ENCODE measurements around the gene SP100.

DNA sequence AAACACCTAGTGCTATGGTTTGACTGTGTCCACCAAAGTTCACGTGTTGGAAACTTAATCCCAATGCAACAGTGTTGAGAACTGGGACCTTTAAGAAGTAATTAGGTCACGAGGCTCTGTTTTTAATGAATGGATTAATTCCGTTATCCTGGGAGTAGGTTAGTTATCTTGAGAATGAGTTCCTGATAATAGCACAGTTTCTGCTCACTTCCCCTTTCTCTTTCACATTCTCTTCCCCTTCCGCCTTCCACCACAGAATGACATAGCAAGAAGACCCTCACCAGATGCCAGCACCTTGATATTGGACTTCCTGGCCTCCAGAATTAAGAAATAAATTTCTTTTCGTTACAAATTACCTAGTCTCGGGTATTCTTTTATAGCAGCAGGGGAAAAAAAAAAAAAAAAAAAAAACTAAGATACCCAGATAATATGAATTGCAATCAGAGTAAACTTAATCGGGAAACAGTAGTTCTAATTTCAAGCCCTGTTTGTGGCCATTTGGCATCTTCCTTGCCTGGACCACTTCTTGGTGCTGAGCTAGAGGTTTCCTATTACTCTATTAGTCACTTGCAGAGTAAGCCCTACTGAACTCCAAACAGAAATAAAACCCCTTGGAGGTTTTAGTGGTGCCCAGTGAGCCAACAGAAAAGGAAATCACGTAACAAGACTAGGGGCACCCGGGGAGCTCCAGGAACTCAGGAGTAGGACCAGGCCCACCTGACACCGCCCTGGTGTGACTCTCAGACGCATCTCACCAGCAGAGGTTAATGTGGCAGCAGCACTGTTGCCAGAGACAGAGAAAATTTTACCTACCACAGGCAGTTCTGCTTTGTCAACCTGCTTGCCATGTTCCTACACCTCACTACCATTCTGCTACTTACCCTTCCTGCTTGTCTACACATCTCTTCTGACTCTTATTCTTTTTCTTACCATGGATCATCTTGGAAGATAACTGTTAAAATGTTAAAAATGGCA is 149.1 kb downstream of the SP100 start:
- TF ChIP-seq, protein P1, sequence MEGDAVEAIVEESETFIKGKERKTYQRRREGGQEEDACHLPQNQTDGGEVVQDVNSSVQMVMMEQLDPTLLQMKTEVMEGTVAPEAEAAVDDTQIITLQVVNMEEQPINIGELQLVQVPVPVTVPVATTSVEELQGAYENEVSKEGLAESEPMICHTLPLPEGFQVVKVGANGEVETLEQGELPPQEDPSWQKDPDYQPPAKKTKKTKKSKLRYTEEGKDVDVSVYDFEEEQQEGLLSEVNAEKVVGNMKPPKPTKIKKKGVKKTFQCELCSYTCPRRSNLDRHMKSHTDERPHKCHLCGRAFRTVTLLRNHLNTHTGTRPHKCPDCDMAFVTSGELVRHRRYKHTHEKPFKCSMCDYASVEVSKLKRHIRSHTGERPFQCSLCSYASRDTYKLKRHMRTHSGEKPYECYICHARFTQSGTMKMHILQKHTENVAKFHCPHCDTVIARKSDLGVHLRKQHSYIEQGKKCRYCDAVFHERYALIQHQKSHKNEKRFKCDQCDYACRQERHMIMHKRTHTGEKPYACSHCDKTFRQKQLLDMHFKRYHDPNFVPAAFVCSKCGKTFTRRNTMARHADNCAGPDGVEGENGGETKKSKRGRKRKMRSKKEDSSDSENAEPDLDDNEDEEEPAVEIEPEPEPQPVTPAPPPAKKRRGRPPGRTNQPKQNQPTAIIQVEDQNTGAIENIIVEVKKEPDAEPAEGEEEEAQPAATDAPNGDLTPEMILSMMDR (conservative IDR thresholded peaks at IDR 0.05; ENCODE audit: low read depth, low read length): no peak
- TF ChIP-seq RFX5 (IDR thresholded peaks at IDR 0.05; ENCODE audit: low read depth, low read length) (no peak), CEBPB (IDR thresholded peaks at IDR 0.05; ENCODE audit: low read depth, low read length) (no peak), MAZ (IDR thresholded peaks at IDR 0.05; ENCODE audit: borderline replicate concordance, low read depth, low read length) (no peak), POLR2A (IDR thresholded peaks at IDR 0.05; ENCODE audit: low read depth, low read length) (no peak), RAD21 (IDR thresholded peaks at IDR 0.05; ENCODE audit: low read length) (no peak)
- TF ChIP-seq, protein P2, sequence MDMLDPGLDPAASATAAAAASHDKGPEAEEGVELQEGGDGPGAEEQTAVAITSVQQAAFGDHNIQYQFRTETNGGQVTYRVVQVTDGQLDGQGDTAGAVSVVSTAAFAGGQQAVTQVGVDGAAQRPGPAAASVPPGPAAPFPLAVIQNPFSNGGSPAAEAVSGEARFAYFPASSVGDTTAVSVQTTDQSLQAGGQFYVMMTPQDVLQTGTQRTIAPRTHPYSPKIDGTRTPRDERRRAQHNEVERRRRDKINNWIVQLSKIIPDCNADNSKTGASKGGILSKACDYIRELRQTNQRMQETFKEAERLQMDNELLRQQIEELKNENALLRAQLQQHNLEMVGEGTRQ (IDR thresholded peaks at IDR 0.05; ENCODE audit: low read depth, low read length): no peak
- TF ChIP-seq, protein P3, sequence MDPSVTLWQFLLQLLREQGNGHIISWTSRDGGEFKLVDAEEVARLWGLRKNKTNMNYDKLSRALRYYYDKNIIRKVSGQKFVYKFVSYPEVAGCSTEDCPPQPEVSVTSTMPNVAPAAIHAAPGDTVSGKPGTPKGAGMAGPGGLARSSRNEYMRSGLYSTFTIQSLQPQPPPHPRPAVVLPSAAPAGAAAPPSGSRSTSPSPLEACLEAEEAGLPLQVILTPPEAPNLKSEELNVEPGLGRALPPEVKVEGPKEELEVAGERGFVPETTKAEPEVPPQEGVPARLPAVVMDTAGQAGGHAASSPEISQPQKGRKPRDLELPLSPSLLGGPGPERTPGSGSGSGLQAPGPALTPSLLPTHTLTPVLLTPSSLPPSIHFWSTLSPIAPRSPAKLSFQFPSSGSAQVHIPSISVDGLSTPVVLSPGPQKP (IDR thresholded peaks at IDR 0.05; ENCODE audit: borderline replicate concordance, low read depth, low read length): no peak
